Activated CD8-positive, alpha-beta T cell treated with anti-CD3 and anti-CD28 coated beads, Interleukin-2, amount 10 ng/mL, durations not matched to agents 7 days and 5 days (primary cell): ENCODE measurements around the gene CD151. TPM values are rescaled to one million over a fixed set of nuclear protein-coding genes. Genes with fewer than 3 reads are reported as not detected.

ENCODE experiments used
- ATAC-seq: fragments of 150-1000 bp; cut with Tn5 transposase; one replicate; pipeline ENCODE4 v1.10.0; 2021; ENCODE audit warnings: moderate library complexity
- CTCF ChIA-PET: fragments of 350-600 bp; sonication (Branson Sonifier 250); formaldehyde crosslinking; loops from one replicate; lab custom pipeline; 2021; ENCODE audit warnings: antibody characterized with exemption; lab: Charles Lee
- POLR2A ChIA-PET: fragments of 350-600 bp; sonication (Branson Sonifier 250); formaldehyde crosslinking; loops from one replicate; lab custom pipeline; 2021; ENCODE audit warnings: antibody characterized with exemption; lab: Charles Lee
- DNase-seq: peaks from one replicate; pipeline ENCODE4 v3.0.0-alpha.2; 2020
- H3K27ac Mint-ChIP-seq: one replicate; pipeline ENCODE4 v1.8.0; 2021; ENCODE audit warnings: mild to moderate bottlenecking, mixed read lengths
- H3K27me3 Mint-ChIP-seq: one replicate; pipeline ENCODE4 v1.8.0; 2021; ENCODE audit warnings: low read depth, mixed read lengths
- H3K36me3 Mint-ChIP-seq: one replicate; pipeline ENCODE4 v1.8.0; 2021; ENCODE audit warnings: low read depth, mixed read lengths
- H3K4me1 Mint-ChIP-seq: one replicate; pipeline ENCODE4 v1.8.0; 2021; ENCODE audit warnings: low read depth, mixed read lengths
- H3K4me3 Mint-ChIP-seq: one replicate; pipeline ENCODE4 v1.8.0; 2021; ENCODE audit warnings: mild to moderate bottlenecking, mixed read lengths
- H3K9me3 Mint-ChIP-seq: one replicate; pipeline ENCODE4 v1.8.0; 2022; ENCODE audit warnings: mixed read lengths; ENCODE audit not compliant: insufficient read depth
- total RNA-seq, 2 experiments: library from RNA; stranded (reverse); gene quantifications; one replicate each; pipeline ENCODE4 v1.2.3, GENCODE V29; 2021

The CD151 gene
- total RNA-seq, 2 experiments from 2014 or later = 27.0 to 29.7 TPM

- DNase-seq = no peak
- ChIA-PET POLR2A (interaction anchor here (0.6 kb wide), 1 partner anchor 13 kb away, joined by 3 read pairs; no protein-coding TSS in a partner anchor), CTCF (interaction anchor here (2.1 kb wide), 1 partner anchor 10 kb away, joined by 8 read pairs; the partner anchor contains the start of gene CD151)
- ATAC-seq = peak; percentile 53
- peaks cover 14% of the 10 kb centered on the region for H3K36me3 Mint-ChIP-seq
- H3K4me3 Mint-ChIP-seq = peak overlapping the region; percentile 88
- H3K27me3 Mint-ChIP-seq = no peaks in the 10 kb centered on the region
- H3K9me3 Mint-ChIP-seq = no peaks in the 10 kb centered on the region
- peaks cover 28% of the 10 kb centered on the region for H3K4me1 Mint-ChIP-seq
- H3K27ac Mint-ChIP-seq = peak overlapping the region; percentile 86
These were observed 9.2 kb downstream of the CD151 start for GRCh38 chr11:841981-842369.

- ATAC-seq (peak; percentile 75), DNase-seq (peak; percentile 92)
- Mint-ChIP-seq H3K4me1 (peaks cover 28% of the 10 kb centered on the region), H3K27me3 (no peaks in the 10 kb centered on the region), H3K9me3 (no peaks in the 10 kb centered on the region), H3K27ac (peak within 1 kb of the TSS; percentile 86), H3K36me3 (peaks cover 14% of the 10 kb centered on the region), H3K4me3 (peak within 1 kb of the TSS; percentile 88)
- POLR2A ChIA-PET = interaction anchor here (0.7 to 1.8 kb wide), 8 partner anchors 8 to 68 kb away, joined by 3 to 11 read pairs (median 4); partner anchors contain the start of genes CD151, CHID1, CRACR2B and PNPLA2
- CTCF ChIA-PET = interaction anchor here (1.3 to 2.2 kb wide), 5 partner anchors 10 to 209 kb away, joined by 4 to 7 read pairs (median 5); partner anchors contain the start of genes CD151 and CRACR2B
These were observed 9.7 kb downstream of the CD151 start, which contains the start of the genes POLR2L and TSPAN4 for GRCh38 chr11:842370-843002. POLR2L (minus strand) TSS chr11:842529; CDS start chr11:842508, 21 bp downstream. TSPAN4 (plus strand) TSS chr11:842852; CDS start chr11:850305, 7,453 bp downstream.

GRCh38 chr11:843086-843734, 10.5 kb downstream of the CD151 start:
- Mint-ChIP-seq H3K9me3 (no peaks in the 10 kb centered on the region), H3K4me1 (peaks cover 28% of the 10 kb centered on the region), H3K27ac (peak overlapping the region; percentile 66), H3K27me3 (no peaks in the 10 kb centered on the region), H3K4me3 (peak overlapping the region; percentile 74), H3K36me3 (peaks cover 10% of the 10 kb centered on the region)
- ATAC-seq = peak; percentile 18
- no peak for DNase-seq
- ChIA-PET CTCF (interaction anchor here (1.3 to 2.2 kb wide), 5 partner anchors 11 to 208 kb away, joined by 4 to 7 read pairs (median 5); partner anchors contain the start of genes CD151 and CRACR2B), POLR2A (interaction anchor here (0.7 to 1.8 kb wide), 9 partner anchors 9 to 67 kb away, joined by 3 to 11 read pairs (median 4); partner anchors contain the start of genes CD151, CHID1, CRACR2B and PNPLA2)

GRCh38 chr11:843818-844692, 11.3 kb downstream of the CD151 start:
- CTCF ChIA-PET = interaction anchor here (1.3 to 2.2 kb wide), 5 partner anchors 11 to 207 kb away, joined by 4 to 7 read pairs (median 5); partner anchors contain the start of genes CD151 and CRACR2B
- POLR2A ChIA-PET = interaction anchor here (1.0 to 1.8 kb wide), 6 partner anchors 9 to 66 kb away, joined by 3 to 11 read pairs (median 6); partner anchors contain the start of genes CD151, CHID1, PNPLA2 and RPLP2
- DNase-seq (peak; percentile 38), ATAC-seq (no peak)
- Mint-ChIP-seq H3K27ac (peak overlapping the region; percentile 66), H3K9me3 (no peaks in the 10 kb centered on the region), H3K27me3 (peaks cover 5% of the 10 kb centered on the region), H3K4me3 (peak overlapping the region; percentile 74), H3K4me1 (peaks cover 34% of the 10 kb centered on the region), H3K36me3 (peaks cover 9% of the 10 kb centered on the region)

- H3K27me3 Mint-ChIP-seq = peaks cover 5% of the 10 kb centered on the region
- H3K4me3 Mint-ChIP-seq = no peak overlapping the region
- H3K9me3 Mint-ChIP-seq = no peaks in the 10 kb centered on the region
- peaks cover 35% of the 10 kb centered on the region for H3K4me1 Mint-ChIP-seq
- H3K36me3 Mint-ChIP-seq = peaks cover 6% of the 10 kb centered on the region
- DNase-seq = peak; percentile 44
- POLR2A ChIA-PET = interaction anchor here (1.0 to 1.6 kb wide), 2 partner anchors 10 to 11 kb away, joined by 3 read pairs; no protein-coding TSS in a partner anchor
- no peak overlapping the region for H3K27ac Mint-ChIP-seq
- CTCF ChIA-PET = interaction anchor here (2.2 to 3.7 kb wide), 2 partner anchors 206 to 207 kb away, joined by 7 to 28 read pairs; no protein-coding TSS in a partner anchor
- no peak for ATAC-seq
These were observed 12.2 kb downstream of the CD151 start for GRCh38 chr11:844693-845644.

- peaks cover 24% of the 10 kb centered on the region for H3K4me1 Mint-ChIP-seq
- POLR2A ChIA-PET = interaction anchor here (1.6 kb wide), 1 partner anchor 10 kb away, joined by 3 read pairs; no protein-coding TSS in a partner anchor
- DNase-seq = no peak
- CTCF ChIA-PET = interaction anchor here (1.5 to 3.7 kb wide), 2 partner anchors 65 to 205 kb away, joined by 3 to 28 read pairs; partner anchors contain the start of gene CHID1
- no peaks in the 10 kb centered on the region for H3K36me3 Mint-ChIP-seq
- no peak for ATAC-seq
- no peak overlapping the region for H3K27ac Mint-ChIP-seq
- no peaks in the 10 kb centered on the region for H3K9me3 Mint-ChIP-seq
- H3K4me3 Mint-ChIP-seq = no peak overlapping the region
- peaks cover 5% of the 10 kb centered on the region for H3K27me3 Mint-ChIP-seq
These were observed 13.2 kb downstream of the CD151 start for GRCh38 chr11:845872-846495.

GRCh38 chr11:846496-847098, 13.8 kb downstream of the CD151 start:
- Mint-ChIP-seq H3K4me3 (no peak overlapping the region), H3K36me3 (no peaks in the 10 kb centered on the region), H3K9me3 (no peaks in the 10 kb centered on the region), H3K27me3 (peaks cover 5% of the 10 kb centered on the region), H3K4me1 (peaks cover 20% of the 10 kb centered on the region), H3K27ac (no peak overlapping the region)
- no peak for ATAC-seq
- POLR2A ChIA-PET = interaction anchor here (1.6 kb wide), 1 partner anchor 10 kb away, joined by 3 read pairs; no protein-coding TSS in a partner anchor
- no peak for DNase-seq
- CTCF ChIA-PET = interaction anchor here (1.5 to 3.7 kb wide), 3 partner anchors 52 to 204 kb away, joined by 3 to 28 read pairs (median 7); partner anchors contain the start of gene CHID1

- no peaks in the 10 kb centered on the region for H3K9me3 Mint-ChIP-seq
- H3K4me3 Mint-ChIP-seq = no peak overlapping the region
- no peak for DNase-seq
- peaks cover 5% of the 10 kb centered on the region for H3K27me3 Mint-ChIP-seq
- ChIA-PET CTCF (interaction anchor here (1.1 to 3.7 kb wide), 5 partner anchors 9 to 206 kb away, joined by 3 to 28 read pairs (median 4); no protein-coding TSS in a partner anchor), POLR2A (no interaction called here)
- no peak for ATAC-seq
- no peaks in the 10 kb centered on the region for H3K36me3 Mint-ChIP-seq
- no peak overlapping the region for H3K27ac Mint-ChIP-seq
- peaks cover 20% of the 10 kb centered on the region for H3K4me1 Mint-ChIP-seq
These were observed 15.1 kb downstream of the CD151 start for GRCh38 chr11:847876-848275.

- Mint-ChIP-seq H3K4me3 (no peak overlapping the region), H3K36me3 (no peaks in the 10 kb centered on the region), H3K4me1 (peaks cover 17% of the 10 kb centered on the region), H3K9me3 (no peaks in the 10 kb centered on the region), H3K27me3 (peaks cover 5% of the 10 kb centered on the region), H3K27ac (no peak overlapping the region)
- peak; percentile 64 for ATAC-seq
- ChIA-PET CTCF (interaction anchor here (0.6 to 3.7 kb wide), 8 partner anchors 8 to 206 kb away, joined by 3 to 28 read pairs (median 3); partner anchors contain the start of gene CRACR2B), POLR2A (no interaction called here)
- peak; percentile 75 for DNase-seq
These were observed 15.7 kb downstream of the CD151 start for GRCh38 chr11:848380-848931.
